HG03575 (cell line): Measurements from ENCODE around the gene PPM1N.

Source experiments
- ATAC-seq: cut with Tn5 transposase; IDR thresholded peaks from one replicate; pipeline ENCODE4 v1.9.1; 2021; ENCODE audit not compliant: unreplicated experiment, insufficient number of reproducible peaks, low FRiP score; ENCODE audit errors: extremely low read depth

Gene PPM1N

GRCh38 chr19:45484273-45484945 is 13.8 kb upstream of the PPM1N start:
- no peak for ATAC-seq

GRCh38 chr19:45485305-45486077 is 12.8 kb upstream of the PPM1N start:
- no peak for ATAC-seq

- ATAC-seq, result no peak
Measured at GRCh38 chr19:45488708-45489107, 9.5 kb upstream of the PPM1N start.

GRCh38 chr19:45489216-45489855 is 8.9 kb upstream of the PPM1N start:
- no peak for ATAC-seq

GRCh38 chr19:45492137-45492626 is 6.1 kb upstream of the PPM1N start:
- no peak for ATAC-seq

GRCh38 chr19:45492627-45493470 is 5.4 kb upstream of the PPM1N start:
- ATAC-seq, result no peak

GRCh38 chr19:45494261-45494916 is 3.9 kb upstream of the PPM1N start:
- no peak for ATAC-seq

- no peak for ATAC-seq
Measured at GRCh38 chr19:45495178-45495577, 3.1 kb upstream of the PPM1N start.

GRCh38 chr19:45496349-45496953 is 1.8 kb upstream of the PPM1N start:
- ATAC-seq, result no peak

- no peak for ATAC-seq
Measured at GRCh38 chr19:45497791-45498190, 452 bp upstream of the PPM1N start.

- no peak for ATAC-seq
Measured at GRCh38 chr19:45499196-45500180, 1.2 kb downstream of the PPM1N start.

- ATAC-seq, result no peak
Measured at GRCh38 chr19:45500918-45501729, 2.9 kb downstream of the PPM1N start.

- ATAC-seq, result no peak
Measured at GRCh38 chr19:45501730-45502014, 3.4 kb downstream of the PPM1N start.

- no peak for ATAC-seq
Measured at GRCh38 chr19:45502111-45502510, 3.9 kb downstream of the PPM1N start.

GRCh38 chr19:45503909-45504308 is 5.7 kb downstream of the PPM1N start:
- ATAC-seq, result no peak

- ATAC-seq, result no peak
Measured at GRCh38 chr19:45505151-45505995, 7.1 kb downstream of the PPM1N start.
